GM12874 (cell line): ENCODE data around the gene CFAP299.

Experiments used
- CTCF ChIP-seq: IDR thresholded peaks from 2 replicates; pipeline ENCODE4 v1.5.1; 2011; ENCODE audit warnings: low read depth, mild to moderate bottlenecking, control low read depth, low read length, moderate library complexity; ENCODE audit not compliant: insufficient read depth

Gene CFAP299

GRCh38 chr4:80454040-80454439, 118.5 kb downstream of the CFAP299 start:
- no peak for TF ChIP-seq CTCF

GRCh38 chr4:80454556-80454955, 119.0 kb downstream of the CFAP299 start:
- TF ChIP-seq CTCF, result no peak

GRCh38 chr4:80459918-80460473, 124.5 kb downstream of the CFAP299 start:
- no peak for TF ChIP-seq CTCF

GRCh38 chr4:80461412-80461811, 125.9 kb downstream of the CFAP299 start:
- no peak for TF ChIP-seq CTCF

- TF ChIP-seq CTCF, result no peak
Observed at GRCh38 chr4:80462621-80463091, 127.1 kb downstream of the CFAP299 start.

GRCh38 chr4:80463509-80463908, 128.0 kb downstream of the CFAP299 start:
- TF ChIP-seq CTCF, result no peak

- no peak for TF ChIP-seq CTCF
Observed at GRCh38 chr4:80465238-80465637, 129.7 kb downstream of the CFAP299 start.
